GM12892 (cell line): ENCODE data around the gene RPL19.

Experiments
- POLR2A ChIP-seq: IDR thresholded peaks from 2 replicates; pipeline ENCODE4 v1.6.1; 2011; ENCODE audit warnings: low read depth, low read length, control low read depth
- POLR2AphosphoS5 ChIP-seq: IDR thresholded peaks from 2 replicates; pipeline ENCODE4 v1.6.1; 2011; ENCODE audit warnings: low read depth, low read length, control low read depth
- TAF1 ChIP-seq: IDR thresholded peaks from 2 replicates; pipeline ENCODE4 v1.6.1; 2011; ENCODE audit warnings: low read depth, mild to moderate bottlenecking, control low read depth, low read length, borderline replicate concordance

DNA sequence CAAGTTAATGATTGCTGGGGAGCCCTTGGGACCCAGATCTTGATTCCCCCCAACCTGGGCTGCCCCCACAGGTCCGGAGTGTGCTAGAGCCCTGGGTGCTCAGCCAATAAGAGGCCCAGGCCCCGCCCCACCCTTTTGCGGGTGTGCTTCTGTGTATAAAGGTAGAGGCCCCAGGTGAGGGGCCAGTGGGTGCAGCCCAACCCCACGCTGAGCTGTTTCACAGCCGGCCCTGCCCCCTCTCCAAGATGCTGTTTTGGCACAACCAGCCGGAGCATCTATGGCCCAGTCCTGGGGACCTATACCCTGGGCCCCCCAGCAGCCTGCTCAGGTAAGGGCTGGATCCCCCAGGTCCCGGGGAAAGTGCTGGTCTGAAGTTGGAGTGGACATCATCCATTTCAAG is 37.5 kb downstream of the RPL19 start:
- TF ChIP-seq POLR2AphosphoS5: no peak
- no peak for TF ChIP-seq POLR2A
- no peak for TF ChIP-seq TAF1
